M059J (cell line): ENCODE measurements around the gene MYCBP2. TPM values are rescaled to one million over a fixed set of nuclear protein-coding genes. Genes with fewer than 3 reads are reported as not detected.
"Not testable (repeated sequence)": the region's sequence is repeated elsewhere in the genome, so short reads cannot be mapped to it uniquely, and the experiment has no call there.

ENCODE experiments used
- DNase-seq: peaks from one replicate; pipeline ENCODE4 v3.0.0-alpha.2; 2012; ENCODE audit warnings: low read depth
- total RNA-seq: library from RNA; depleted of rRNA; stranded (reverse); fragments of >200 nt; shearing (Covaris generic); gene quantifications from 2 replicates; pipeline ENCODE4 v1.2.3, GENCODE V29; 2014

Gene MYCBP2
- total RNA-seq, 1 experiment from 2014 or later, result 26.7 TPM

- peak; percentile 28 for DNase-seq
Measured at GRCh38 chr13:77300176-77301037, 26.5 kb downstream of the MYCBP2 start.

DNA sequence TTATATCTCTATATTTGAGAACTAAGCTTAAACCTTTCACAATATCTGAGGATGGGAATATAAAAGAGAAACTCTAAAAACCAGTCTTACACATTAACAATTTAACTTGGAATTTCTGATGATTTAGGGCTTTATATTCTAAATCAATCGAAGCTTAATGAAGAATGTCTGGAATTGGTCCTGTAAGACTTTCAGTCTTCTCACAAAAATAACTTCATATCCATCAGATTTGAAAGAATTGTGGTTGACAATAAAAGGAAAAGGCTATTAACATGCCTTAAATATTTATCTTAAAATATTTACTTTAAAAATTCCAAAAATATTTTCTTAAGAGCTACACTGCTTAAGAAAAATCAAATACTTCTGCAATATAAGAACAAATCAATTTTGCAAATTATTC lies 27.3 kb downstream of the MYCBP2 start:
- no peak for DNase-seq

GRCh38 chr13:77298426-77298825 lies 28.5 kb downstream of the MYCBP2 start:
- no peak for DNase-seq

GRCh38 chr13:77291774-77292173 lies 35.1 kb downstream of the MYCBP2 start:
- DNase-seq, result peak; percentile 9

DNA sequence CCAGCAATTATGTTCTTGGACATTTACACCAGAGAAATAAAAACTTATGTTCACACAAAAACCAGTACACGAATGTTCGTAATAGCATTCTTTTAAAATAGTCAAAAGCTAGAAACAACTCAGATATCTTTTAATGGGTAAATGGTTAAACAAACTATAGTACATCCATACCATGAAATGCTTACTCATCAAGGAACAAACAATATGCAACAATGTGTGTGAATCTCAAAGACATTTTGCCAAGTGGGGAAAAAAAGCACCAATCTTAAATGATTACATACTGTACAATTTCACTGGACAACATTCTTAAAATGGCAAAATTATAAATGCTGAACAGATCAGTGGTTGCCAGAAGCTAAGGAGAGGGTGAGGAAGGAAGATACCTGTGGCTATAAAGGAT lies 36.6 kb downstream of the MYCBP2 start:
- DNase-seq, result no peak

GRCh38 chr13:77289851-77290250 lies 37.0 kb downstream of the MYCBP2 start:
- DNase-seq, result no peak

GRCh38 chr13:77285632-77286031 lies 41.3 kb downstream of the MYCBP2 start:
- not testable (repeated sequence) for DNase-seq

DNA sequence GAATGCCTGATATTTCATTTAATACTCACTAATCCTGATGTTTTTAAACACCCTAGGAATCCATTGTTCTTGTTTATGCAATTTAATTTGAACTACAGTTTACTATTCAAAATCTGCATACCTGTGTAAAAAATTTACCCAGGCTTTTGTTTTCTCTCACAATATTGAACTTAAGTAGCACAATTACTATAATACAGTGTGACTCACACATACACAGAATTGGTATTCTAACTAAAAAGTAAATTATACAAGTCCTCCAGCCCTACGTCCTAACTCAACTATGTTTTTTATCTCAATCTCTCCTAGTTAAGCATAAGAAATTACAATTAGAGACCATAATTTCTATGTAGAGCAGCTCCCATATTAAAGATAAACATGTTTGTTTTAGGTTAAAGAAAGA lies 41.8 kb downstream of the MYCBP2 start:
- no peak for DNase-seq

GRCh38 chr13:77274126-77274525 lies 52.8 kb downstream of the MYCBP2 start:
- DNase-seq, result no peak

GRCh38 chr13:77269141-77269540 lies 57.8 kb downstream of the MYCBP2 start:
- no peak for DNase-seq

- DNase-seq, result no peak
Measured at GRCh38 chr13:77267362-77267761, 59.5 kb downstream of the MYCBP2 start.

DNA sequence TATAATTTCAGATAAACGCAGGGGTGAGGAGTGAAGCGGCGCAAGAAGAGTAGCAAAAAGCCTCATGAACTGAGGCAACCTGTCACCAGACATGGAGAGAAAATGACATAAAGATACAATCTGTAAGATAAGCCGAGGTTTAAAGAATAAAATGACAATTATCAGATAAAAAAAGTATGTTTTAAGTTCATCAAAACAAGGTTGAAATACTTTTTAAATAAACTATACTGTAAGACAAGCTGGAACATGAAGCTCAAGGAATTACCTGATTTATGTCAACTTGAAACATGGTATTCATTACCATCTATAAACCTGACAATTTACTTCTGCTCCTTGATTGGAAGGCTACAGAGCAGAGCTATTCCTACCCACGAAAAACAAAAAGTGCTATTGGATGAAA lies 61.6 kb downstream of the MYCBP2 start:
- DNase-seq, result no peak

- DNase-seq, result no peak
Measured at GRCh38 chr13:77262198-77262597, 64.7 kb downstream of the MYCBP2 start.

DNA sequence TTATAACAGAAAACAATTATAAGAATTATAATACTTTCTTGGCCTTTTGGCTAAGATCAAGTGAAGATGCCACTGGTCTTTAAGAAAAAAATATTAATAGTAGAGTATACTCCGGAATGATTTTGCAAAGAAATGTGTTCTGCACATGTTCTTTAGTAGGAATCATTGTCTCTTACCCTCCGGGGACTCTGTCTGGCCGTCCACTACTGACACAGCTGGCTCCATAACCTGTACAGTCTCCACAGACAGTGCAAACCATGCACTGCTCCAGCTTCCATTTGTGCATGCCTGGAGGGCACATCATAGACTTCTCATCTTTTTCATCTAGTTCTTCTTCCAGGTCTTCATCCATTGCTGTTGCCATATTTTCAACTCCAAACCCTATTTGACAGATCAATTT lies 75.9 kb downstream of the MYCBP2 start:
- DNase-seq, result no peak

GRCh38 chr13:77245224-77245623 lies 81.7 kb downstream of the MYCBP2 start:
- DNase-seq, result not testable (repeated sequence)

DNA sequence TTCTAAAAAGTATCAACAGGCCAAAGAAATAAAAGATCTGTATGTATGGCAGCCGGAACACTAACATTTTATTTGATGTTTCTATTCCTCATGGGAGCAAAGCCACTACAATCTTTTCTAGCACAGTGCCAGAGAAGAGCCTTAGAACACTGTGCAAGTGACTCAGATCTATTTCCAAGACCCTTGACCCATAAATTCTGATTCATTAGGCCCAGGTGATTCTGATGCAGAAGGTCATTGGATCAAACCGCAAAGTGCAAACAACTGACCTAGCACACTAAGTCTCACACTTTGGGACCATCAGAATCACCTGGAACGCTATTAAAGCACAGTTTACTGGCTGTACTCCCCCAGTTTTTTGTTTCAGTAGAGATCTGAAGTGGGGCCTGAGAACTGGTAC lies 87.6 kb downstream of the MYCBP2 start:
- DNase-seq, result peak; percentile 5

DNA sequence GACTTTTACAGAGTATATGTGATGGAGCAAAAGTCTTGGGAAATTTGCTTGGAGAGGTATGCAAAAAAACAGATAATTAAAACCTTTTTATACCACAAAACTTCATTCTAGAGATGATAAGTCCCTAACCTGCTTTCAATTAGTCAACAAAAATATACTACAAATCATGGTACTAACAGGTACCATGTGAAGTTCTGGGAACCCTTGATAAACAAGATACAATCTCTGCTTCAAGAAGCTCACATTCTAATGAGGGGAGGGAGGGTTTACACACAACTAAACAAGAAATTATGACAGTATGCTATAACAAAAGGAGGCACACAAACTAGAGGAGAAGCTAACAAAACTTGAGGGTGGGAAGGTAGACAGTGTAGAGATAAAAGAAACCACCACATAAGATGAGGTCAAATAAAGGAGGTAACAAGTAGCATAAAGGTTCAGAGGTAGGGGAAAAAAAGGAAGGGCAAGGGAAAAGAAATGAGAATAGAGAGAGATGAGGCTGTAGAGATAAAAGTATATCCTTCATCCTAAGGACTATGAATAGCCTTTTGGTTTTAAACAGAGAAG lies 91.4 kb downstream of the MYCBP2 start:
- no peak for DNase-seq

GRCh38 chr13:77233159-77233558 lies 93.7 kb downstream of the MYCBP2 start:
- no peak for DNase-seq

- DNase-seq, result no peak
Measured at GRCh38 chr13:77230560-77230959, 96.3 kb downstream of the MYCBP2 start.

DNA sequence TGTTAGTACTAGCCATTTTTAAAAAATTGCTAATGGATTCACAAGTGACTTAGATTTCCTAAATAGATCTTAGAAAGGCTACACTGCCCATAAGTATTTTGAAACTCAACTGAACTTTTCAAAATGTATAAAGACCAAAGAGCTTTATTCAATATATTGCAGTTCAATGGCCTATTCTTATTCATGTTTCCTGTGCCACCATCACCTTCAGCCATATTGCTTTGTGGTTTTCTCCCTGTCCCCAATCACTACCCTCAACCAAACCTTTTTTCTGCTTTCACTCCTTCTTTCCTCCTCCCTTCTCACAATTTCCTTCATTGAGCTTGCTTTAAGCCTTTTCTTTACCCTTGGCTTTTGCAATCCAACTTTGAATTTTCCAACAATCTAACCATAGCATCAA lies 100.9 kb downstream of the MYCBP2 start:
- no peak for DNase-seq

DNA sequence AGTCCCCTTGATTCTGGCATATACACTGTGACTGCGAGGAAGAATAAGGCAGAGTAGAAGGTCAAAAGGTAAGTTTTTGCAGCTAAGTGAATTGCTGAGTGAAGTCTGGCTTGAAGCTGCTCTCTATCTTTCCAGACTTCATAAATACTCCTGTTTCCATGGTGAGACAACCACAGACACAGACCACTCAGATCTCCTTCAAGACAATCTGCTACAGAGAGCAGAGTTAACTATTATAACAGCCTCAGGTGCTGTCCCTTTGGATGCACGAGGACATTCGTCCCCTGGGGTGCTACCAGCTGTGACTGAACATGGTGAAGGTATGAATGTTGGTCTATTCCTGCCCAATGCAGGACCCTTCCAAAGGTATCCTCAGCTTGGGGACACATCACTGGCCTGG lies 104.0 kb downstream of the MYCBP2 start:
- peak; percentile 0 for DNase-seq

GRCh38 chr13:77222000-77222690 lies 104.7 kb downstream of the MYCBP2 start:
- no peak for DNase-seq

- no peak for DNase-seq
Measured at GRCh38 chr13:77219401-77219800, 107.5 kb downstream of the MYCBP2 start.
